OCI-M1 (cell line): Measurements from ENCODE around the gene TXN.
"Not testable (repeated sequence)": the region's sequence is repeated elsewhere in the genome, so short reads cannot be mapped to it uniquely, and the experiment has no call there.

Experiments
- DNase-seq: peaks from one replicate; lab custom pipeline; 2025; lab: John Stamatoyannopoulos, UW

Gene TXN

DNA sequence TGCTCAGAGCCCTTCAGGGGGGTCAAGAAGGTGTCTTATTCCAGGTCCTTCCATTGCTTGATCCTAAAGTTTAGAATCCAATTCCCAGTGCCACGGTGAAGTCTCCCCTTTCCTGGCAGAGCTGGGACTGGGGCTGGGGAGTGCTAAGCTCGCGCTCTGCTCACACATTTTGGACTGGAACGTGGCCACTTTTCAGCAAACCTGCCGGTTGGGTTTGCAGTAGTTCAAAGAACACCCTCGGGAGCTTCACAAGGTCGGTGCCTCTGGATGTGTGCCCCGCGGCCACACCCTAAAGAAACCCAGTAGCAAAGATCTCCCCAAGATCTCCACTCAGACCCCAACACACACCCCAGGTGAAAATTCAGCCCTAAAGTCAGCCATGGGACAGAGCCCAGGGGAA, 48.3 kb downstream of the TXN start, which contains the start of gene C9orf152:
Gene C9orf152 (minus strand): TSS at position 129 of the 400 bp plus-strand sequence. CDS start 580 bp downstream, outside the sequence.
- no peak for DNase-seq

DNA sequence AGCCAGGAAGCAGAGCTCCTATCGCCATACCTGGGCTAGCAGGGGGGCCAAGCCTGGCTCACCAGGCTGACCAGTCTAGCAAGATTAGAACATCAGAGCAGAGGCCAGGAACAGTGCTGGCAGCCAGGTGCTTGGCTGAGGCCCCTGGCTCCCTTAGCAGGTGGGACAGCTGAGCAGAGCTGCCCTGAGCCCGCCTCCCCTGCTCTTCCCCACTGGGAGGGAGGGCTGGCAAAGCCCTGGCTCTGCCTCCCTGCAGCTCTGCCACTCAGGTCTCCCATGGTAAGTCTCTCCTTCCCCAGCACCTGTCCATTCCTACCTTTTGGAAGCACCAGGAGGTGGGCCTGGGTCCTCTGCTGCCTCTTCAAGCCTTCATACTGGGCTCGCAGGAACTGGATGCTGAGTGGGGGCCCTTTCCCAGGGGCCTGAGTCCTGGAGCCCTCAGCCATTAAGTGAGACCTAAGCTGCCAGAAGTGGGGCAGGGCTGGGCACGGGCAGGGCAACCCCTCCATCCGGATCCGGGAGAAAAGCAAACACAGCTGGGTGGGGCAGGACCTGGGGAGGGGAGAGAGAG, 49.2 kb downstream of the TXN start:
- DNase-seq = no peak

DNA sequence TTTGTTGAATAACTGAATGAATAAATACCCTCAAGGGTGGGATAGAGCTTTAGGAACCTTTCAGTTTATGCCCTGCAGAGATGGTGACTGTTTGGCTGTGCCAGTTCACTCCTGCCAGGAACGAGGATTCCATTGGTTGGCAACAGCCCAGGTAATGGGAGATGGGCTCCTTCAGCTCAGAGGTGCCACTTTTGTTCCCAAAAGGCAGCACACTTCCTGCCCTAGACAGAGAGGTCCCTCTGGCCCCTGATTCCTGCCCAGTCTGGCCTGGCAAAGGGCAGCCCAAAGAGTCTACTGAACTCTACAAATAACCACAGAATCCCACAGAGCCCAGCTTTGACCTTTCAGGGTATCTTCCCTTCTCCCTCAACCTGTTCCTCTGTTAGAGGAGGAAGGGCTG, 49.9 kb downstream of the TXN start:
- DNase-seq = no peak

DNA sequence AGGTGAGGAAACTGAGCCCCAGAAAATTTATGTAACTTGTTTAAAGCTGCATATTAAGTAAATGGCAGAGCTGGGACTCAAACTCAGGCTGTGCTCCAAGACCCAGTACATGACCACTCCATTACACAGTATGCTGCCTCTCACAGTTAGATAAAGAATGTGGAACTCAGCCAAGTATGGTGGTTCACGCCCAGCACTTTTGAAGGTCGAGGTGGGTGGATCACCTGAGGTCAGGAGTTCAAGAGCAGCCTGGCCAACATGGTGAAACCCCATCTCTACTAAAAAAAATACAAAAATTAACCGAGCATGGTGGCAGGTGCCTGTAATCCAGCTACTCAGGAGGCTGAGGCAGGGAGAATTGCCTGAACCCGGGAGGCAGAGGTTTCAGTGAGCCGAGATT, 50.7 kb downstream of the TXN start:
- DNase-seq = peak; percentile 2

DNA sequence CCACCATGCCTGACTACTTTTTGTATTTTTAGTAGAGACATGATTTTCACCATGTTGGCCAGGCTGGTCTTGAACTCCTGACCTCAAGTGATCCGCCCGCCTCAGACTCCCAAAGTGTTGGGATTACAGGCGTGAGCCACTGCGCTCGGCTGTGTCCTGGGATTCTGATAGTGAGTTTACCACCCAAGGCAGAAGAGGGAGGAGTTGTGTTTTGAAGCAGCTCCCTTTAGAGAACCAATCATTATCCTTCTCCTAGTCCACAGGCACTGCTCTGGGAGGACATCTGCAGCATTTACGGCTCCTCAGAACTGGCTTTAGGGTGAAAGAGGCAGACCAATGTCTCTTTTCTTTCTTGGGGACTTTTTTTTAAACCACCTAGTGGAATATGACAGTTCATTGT, 54.1 kb downstream of the TXN start:
- no peak for DNase-seq

DNA sequence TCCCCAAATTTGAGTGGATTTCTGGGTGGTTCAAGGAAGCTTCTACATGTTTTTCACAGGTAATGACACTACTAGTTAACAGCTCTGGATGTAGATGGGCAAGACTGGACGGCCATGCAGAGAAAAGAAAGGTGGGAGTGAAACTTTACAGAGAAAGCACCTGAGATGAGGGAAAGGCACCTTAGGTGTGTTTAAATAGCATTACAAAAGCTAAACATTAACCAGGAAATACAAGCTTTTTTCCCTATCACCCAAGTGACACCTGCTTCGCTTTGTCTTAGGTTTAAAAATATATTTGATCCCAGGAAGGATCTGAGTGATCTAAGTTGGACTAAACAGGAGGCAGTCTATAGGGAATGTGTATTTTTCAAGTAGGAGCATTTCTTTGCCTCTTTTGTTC, 56.7 kb downstream of the TXN start:
- no peak for DNase-seq

DNA sequence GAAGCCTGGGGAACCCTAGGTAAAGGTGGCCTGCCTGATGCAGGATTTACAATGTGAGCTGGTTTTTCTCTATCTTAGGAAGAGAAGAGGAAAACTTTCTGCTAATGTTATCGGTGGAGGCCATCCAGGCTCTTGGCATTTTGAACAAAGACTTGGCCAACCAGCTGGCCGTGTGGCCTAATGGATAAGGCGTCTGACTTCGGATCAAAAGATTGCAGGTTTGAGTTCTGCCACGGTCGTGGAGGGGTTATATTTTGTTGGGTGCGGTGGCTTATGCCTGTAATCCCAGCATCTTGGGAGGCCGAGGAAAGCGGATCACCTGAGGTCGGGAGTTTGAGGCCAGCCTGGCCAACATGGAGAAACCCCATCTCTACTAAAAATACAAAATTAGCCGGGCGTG, 58.0 kb downstream of the TXN start:
- DNase-seq = no peak

DNA sequence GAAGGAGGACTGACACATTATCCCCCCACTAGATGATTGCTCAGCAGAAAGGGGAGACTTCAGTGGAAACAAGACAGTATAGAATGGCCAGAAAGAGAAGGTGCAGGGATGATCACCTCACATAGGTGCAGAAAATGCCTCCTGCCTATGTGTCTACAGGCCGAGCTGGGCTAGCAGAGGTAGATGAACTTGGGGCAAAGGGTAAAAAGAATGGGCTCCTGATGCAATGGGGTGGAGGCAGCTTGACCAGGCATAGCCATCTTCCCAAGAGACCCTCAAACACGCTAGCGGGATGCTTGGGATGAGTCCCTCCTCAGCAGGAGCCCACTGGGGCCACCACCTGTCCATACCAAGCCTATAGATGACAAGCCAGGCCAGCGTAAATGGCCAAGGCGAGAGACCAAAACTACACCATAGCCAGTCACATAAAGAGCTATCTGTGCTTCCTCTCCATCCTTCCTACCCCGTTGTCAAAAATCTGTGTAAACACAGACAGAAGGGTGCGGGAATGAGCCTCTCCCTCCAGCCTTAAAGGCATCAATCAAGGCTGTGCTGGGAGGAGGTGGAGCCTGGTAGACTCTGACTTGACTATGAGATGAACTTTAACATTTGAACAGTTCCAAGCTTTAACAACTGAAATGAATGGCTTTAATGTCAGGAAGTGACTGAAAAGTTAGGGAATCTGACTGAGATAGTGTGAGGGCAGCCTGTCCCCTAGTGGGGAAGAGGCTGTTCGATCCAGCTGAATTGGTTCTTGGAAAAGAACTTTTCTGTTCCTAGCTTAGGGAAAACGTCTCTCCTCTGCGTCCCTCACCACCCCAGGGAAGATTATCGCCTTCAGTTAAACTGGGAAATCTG, 58.7 kb downstream of the TXN start:
- no peak for DNase-seq

DNA sequence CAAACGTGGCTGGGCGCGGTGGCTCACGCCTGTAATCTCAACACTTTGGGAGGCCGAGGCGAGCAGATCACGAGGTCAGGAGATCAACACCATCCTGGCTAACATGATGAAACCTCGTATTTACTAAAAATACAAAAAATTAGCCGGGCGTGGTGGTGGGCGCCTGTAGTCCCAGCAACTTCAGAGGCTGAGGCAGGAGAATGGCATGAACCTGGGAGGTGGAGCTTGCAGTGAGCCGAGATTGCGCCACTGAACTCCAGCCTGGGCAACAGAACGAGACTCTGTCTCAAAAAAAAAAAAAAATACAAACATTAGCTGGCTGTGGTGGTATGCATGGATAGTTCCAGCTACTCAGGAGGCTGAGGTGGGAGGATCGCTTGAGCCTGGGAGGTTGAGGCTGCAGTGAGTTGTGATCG, 60.2 kb downstream of the TXN start:
- DNase-seq = not testable (repeated sequence)
